ENCODE data around the gene MYO1D. TPM values are rescaled to one million over a fixed set of nuclear protein-coding genes. Genes with fewer than 3 reads are reported as not detected.
A peak's percentile ranks its signal among the peaks of the same experiment; 100 is the strongest.

Gene MYO1D
- total RNA-seq, 4 donors from 2014 or later, result 247 to 569 (median 444) TPM

DNA sequence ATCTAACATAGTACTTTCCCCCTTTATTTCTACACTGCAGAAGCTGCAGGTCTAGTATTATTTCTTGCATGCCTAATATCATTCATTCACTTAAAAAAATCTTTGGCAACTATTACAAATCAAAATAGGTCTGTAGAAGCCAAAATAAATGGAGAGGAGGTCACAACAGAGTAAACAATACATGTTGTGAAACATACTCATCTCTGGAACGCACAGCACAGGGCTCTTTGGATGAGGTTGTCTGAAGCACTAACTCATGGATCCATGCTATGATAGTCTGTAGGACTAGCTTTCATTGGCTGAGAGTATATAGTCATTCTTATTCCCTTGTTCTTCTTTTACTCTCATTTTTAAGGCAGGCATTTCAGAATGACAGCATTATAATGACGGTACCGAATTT is 21.3 kb downstream of the MYO1D start:
- no peak overlapping the region for H3K4me3 ChIP-seq
- no peaks in the 10 kb centered on the region for H3K9me3 ChIP-seq
- no peak for DNase-seq
- intact Hi-C loops (cut with DNase I; ENCODE audit: low total_unique reads) (no loop called here), in situ Hi-C loops (cut with MboI; ENCODE audit: low pct_ligation_motif_present in 1 of 4, low pct_unique_long_range_greater_than_20kb in 1 of 4, low sequenced_read_pairs in 3 of 4) (no loop called here)
- H3K27ac ChIP-seq, result peak overlapping the region; percentile 71 to 85 (median 83)
- peaks cover 0 to 32% (median 17%) of the 10 kb centered on the region in 4 donors for H3K4me1 ChIP-seq
- 93 to 100% methylated on average over 2 to 3 of the region's 3 CpGs for WGBS, 2 donors (ENCODE audit: low coverage in 1 of 2)
- H3K36me3 ChIP-seq, result no peaks in the 10 kb centered on the region
- no peak for TF ChIP-seq EP300 (IDR thresholded peaks at IDR 0.05; ENCODE audit: low read depth)
- TF ChIP-seq, protein P1, sequence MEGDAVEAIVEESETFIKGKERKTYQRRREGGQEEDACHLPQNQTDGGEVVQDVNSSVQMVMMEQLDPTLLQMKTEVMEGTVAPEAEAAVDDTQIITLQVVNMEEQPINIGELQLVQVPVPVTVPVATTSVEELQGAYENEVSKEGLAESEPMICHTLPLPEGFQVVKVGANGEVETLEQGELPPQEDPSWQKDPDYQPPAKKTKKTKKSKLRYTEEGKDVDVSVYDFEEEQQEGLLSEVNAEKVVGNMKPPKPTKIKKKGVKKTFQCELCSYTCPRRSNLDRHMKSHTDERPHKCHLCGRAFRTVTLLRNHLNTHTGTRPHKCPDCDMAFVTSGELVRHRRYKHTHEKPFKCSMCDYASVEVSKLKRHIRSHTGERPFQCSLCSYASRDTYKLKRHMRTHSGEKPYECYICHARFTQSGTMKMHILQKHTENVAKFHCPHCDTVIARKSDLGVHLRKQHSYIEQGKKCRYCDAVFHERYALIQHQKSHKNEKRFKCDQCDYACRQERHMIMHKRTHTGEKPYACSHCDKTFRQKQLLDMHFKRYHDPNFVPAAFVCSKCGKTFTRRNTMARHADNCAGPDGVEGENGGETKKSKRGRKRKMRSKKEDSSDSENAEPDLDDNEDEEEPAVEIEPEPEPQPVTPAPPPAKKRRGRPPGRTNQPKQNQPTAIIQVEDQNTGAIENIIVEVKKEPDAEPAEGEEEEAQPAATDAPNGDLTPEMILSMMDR (IDR thresholded peaks at IDR 0.05), result no peak
- TF ChIP-seq POLR2A (IDR thresholded peaks at IDR 0.05), result no peak
- no peak for TF ChIP-seq POLR2AphosphoS5 (IDR thresholded peaks at IDR 0.05)
- H3K27me3 ChIP-seq, result no peaks in the 10 kb centered on the region

DNA sequence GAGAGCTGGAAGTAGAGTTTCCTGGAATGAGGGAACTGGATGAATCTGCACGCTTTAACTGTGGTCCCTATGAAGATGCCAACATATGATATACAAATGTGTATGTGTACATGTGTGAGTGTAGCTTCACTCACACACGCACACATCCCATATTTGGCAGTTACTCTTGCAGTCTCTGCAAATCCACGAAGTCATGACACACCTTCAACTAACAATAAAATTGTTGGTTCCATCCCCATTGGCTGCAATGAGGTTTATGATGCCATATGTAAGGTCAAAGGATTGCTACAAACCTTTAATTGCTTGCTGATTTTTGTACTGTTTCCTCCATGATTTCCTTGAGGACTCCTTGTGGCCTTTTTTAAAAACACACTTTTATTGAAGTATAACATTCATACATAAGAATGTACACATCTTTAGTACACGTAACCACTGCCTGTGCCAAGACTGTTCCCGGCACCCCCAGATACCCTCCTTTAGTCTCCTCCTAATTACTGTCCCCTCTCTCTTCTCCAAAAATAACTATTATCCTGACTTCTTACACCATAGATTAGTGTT is 22.0 kb downstream of the MYO1D start:
- intact Hi-C loops (cut with DNase I; ENCODE audit: low total_unique reads) (no loop called here), in situ Hi-C loops (cut with MboI; ENCODE audit: low pct_ligation_motif_present in 1 of 4, low pct_unique_long_range_greater_than_20kb in 1 of 4, low sequenced_read_pairs in 3 of 4) (no loop called here)
- Histone ChIP-seq H3K4me1 (peaks cover 0 to 38% (median 18%) of the 10 kb centered on the region in 4 donors), H3K4me3 (peak overlapping the region in 1 of 4 donors; percentile 6), H3K27me3 (no peaks in the 10 kb centered on the region), H3K9me3 (no peaks in the 10 kb centered on the region), H3K36me3 (no peaks in the 10 kb centered on the region), H3K27ac (peak overlapping the region; percentile 71 to 85 (median 83))
- TF ChIP-seq POLR2AphosphoS5 (IDR thresholded peaks at IDR 0.05), result peak in 2 of 3 donors; percentile 31 to 66
- TF ChIP-seq, protein P1 (IDR thresholded peaks at IDR 0.05), result peak; percentile 10 to 75 (median 29)
- no peak for TF ChIP-seq POLR2A (IDR thresholded peaks at IDR 0.05)
- TF ChIP-seq EP300 (IDR thresholded peaks at IDR 0.05; ENCODE audit: low read depth), result no peak
- DNase-seq, result no peak
- 48 to 54% methylated on average over 5 of the region's 5 CpGs for WGBS, 2 donors (ENCODE audit: low coverage in 1 of 2)

DNA sequence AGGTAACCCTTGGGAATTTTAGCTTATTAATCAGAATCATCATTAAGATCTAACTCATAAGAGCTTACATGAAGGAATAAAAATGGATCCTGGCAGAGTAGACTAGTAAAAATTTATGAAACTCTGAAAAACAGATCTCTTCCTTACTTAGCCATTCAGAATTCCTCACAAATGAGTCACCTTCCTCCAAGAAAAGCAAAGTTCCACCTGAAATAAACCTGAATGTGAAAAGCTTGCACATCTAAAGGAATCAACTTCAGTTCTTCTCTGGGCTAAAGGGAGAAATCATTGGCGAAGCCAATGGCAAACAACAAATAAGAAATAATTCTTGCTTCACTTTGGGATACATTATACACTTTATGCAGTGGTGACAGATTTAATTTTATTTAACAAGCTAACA is 22.7 kb downstream of the MYO1D start:
- Histone ChIP-seq H3K36me3 (no peaks in the 10 kb centered on the region), H3K4me3 (peak overlapping the region in 1 of 4 donors; percentile 6), H3K27me3 (no peaks in the 10 kb centered on the region), H3K27ac (peak overlapping the region; percentile 71 to 85 (median 83)), H3K9me3 (no peaks in the 10 kb centered on the region), H3K4me1 (peaks cover 0 to 39% (median 18%) of the 10 kb centered on the region in 4 donors)
- in situ Hi-C loops (cut with MboI; ENCODE audit: low pct_ligation_motif_present in 1 of 4, low pct_unique_long_range_greater_than_20kb in 1 of 4, low sequenced_read_pairs in 3 of 4), result no loop called here
- intact Hi-C loops (cut with DNase I; ENCODE audit: low total_unique reads), result no loop called here
- DNase-seq, result no peak
- peak in 1 of 3 donors; percentile 19 for TF ChIP-seq POLR2AphosphoS5 (IDR thresholded peaks at IDR 0.05)
- TF ChIP-seq, protein P1 (IDR thresholded peaks at IDR 0.05), result no peak
- WGBS, 2 donors (ENCODE audit: low coverage in 1 of 2), result 58 to 65% methylated on average over 1 of the region's 1 CpG

DNA sequence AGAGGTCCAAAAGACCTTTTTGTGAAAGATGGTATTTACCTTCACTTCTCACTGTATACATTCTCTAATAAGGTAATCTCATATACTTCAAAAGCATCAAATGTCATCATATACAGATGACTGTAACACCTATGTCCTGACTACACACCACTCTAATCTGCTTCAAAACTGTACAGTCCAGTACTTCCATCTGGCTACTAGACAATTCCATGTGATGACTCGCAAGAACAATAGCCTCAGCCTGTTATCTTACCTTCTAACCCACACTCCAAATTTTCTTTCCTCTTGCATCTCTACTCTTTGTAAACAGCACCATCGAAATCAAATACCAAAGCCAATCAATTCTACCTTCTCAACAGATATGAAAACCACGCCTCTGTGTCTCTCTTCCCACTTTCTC is 24.1 kb downstream of the MYO1D start:
- peaks cover 0 to 46% (median 21%) of the 10 kb centered on the region in 4 donors for H3K4me1 ChIP-seq
- no peaks in the 10 kb centered on the region for H3K27me3 ChIP-seq
- in situ Hi-C loops (cut with MboI; ENCODE audit: low pct_ligation_motif_present in 1 of 4, low pct_unique_long_range_greater_than_20kb in 1 of 4, low sequenced_read_pairs in 3 of 4), result no loop called here
- intact Hi-C loops (cut with DNase I; ENCODE audit: low total_unique reads), result no loop called here
- TF ChIP-seq EP300 (IDR thresholded peaks at IDR 0.05; ENCODE audit: low read depth) (no peak), POLR2AphosphoS5 (IDR thresholded peaks at IDR 0.05) (no peak), POLR2A (IDR thresholded peaks at IDR 0.05) (no peak)
- TF ChIP-seq, protein P1 (IDR thresholded peaks at IDR 0.05), result no peak
- H3K4me3 ChIP-seq, result no peak overlapping the region
- H3K27ac ChIP-seq, result peak overlapping the region; percentile 71 to 85 (median 83)
- 52 to 73% methylated on average over 3 of the region's 3 CpGs for WGBS, 2 donors (ENCODE audit: low coverage in 1 of 2)
- no peaks in the 10 kb centered on the region for H3K36me3 ChIP-seq
- no peak for DNase-seq
- no peaks in the 10 kb centered on the region for H3K9me3 ChIP-seq
